Measurements from ENCODE around the gene PFKFB3. TPM values are rescaled to one million over a fixed set of nuclear protein-coding genes. Genes with fewer than 3 reads are reported as not detected.

Gene PFKFB3
- total RNA-seq, 2 donors from 2014 or later, result 157 to 310 TPM

DNA sequence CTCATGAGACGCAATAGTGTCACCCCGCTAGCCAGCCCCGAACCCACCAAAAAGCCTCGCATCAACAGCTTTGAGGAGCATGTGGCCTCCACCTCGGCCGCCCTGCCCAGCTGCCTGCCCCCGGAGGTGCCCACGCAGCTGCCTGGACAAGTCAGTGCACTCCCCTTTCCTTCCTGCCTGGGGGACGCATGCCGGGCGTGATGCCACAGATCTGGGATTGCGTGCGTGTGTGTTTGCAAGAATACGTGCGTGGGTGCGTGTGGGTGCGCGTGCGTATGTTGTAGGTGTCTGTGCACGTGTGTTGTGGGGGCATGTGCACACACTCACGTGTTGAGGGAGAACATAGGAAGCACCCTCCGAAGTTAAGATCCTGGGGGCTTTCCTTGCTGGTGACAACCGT is 23.5 kb downstream of the PFKFB3 start:
- Mint-ChIP-seq H3K27ac (peak overlapping the region; percentile 74), H3K9me3 (no peaks in the 10 kb centered on the region), H3K27me3 (no peaks in the 10 kb centered on the region), H3K36me3 (ENCODE audit: low read depth) (peaks cover 100% of the 10 kb centered on the region), H3K4me1 (peaks cover 7% of the 10 kb centered on the region), H3K4me3 (no peak overlapping the region)
- no peak for ATAC-seq (replicated peaks)

DNA sequence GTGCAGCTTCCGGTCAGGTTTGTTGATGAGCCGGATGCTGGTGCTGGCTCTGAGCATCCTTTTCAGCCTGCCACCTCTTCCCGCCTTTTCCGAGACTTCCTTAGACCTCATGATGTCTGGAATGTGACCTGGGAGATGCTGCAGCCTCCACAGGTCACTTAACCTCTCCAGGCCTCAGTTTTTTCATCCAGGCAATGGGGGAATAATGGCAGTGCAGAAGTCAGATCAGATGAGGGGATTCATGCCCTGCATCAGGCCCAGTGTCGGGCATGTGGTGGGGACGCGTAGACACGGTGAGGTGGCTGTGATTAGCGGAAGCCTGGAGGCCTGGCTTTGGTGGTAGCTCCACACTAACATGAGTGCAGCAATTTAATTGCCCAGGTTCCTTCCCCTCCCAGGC is 24.6 kb downstream of the PFKFB3 start:
- H3K27ac Mint-ChIP-seq, result no peak overlapping the region
- no peaks in the 10 kb centered on the region for H3K27me3 Mint-ChIP-seq
- no peaks in the 10 kb centered on the region for H3K9me3 Mint-ChIP-seq
- peaks cover 9% of the 10 kb centered on the region for H3K4me1 Mint-ChIP-seq
- no peak overlapping the region for H3K4me3 Mint-ChIP-seq
- H3K36me3 Mint-ChIP-seq (ENCODE audit: low read depth), result peaks cover 100% of the 10 kb centered on the region
- no peak for ATAC-seq (replicated peaks)

DNA sequence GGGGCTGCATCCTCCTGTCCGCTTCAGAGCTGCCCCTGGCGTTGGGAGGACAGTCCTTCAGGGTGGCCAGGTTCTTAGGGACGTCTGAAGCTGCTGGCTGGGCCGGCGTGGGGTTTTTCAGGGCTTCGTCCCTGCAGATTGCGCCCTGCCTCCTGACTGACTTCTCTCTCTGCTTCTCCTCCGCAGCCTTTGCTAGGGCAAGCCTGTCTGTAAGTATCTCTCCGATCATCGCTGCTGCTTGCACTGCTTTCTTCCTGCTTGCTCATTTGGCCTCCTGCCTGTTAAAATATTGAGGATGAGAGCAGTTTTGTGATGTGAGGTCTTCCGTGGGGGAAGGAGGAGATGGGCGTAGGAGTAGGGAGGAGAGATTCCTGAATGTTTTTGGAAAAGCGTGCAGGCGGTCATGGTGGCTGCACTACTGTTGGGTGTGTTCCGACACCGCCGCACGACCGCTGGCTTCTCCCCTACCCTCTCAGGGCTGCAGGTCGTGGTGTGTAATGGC is 25.3 kb downstream of the PFKFB3 start:
- Mint-ChIP-seq H3K9me3 (no peaks in the 10 kb centered on the region), H3K36me3 (ENCODE audit: low read depth) (peaks cover 100% of the 10 kb centered on the region), H3K4me3 (no peak overlapping the region), H3K4me1 (peaks cover 9% of the 10 kb centered on the region), H3K27me3 (no peaks in the 10 kb centered on the region), H3K27ac (peak overlapping the region; percentile 83)
- no peak for ATAC-seq (replicated peaks)

DNA sequence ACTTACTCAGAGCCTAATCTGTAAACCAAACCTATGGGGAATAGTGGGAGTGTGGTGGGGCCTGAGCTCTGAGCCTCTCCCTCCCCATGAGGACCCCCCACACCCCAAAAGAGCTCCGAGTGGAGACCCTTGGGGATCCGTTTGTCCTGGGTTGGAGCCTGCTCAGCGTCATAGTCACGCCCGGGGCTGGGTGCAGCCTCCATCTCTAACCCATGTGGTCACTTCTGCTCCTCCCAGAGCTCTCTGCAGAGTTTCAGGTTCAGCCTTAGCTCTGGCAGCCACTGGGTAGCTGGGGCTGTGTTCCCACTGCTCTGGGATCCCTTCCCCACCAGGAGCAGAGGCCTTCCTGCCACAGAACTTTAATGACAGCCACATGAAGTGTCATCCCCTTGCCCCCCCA is 25.9 kb downstream of the PFKFB3 start:
- H3K4me3 Mint-ChIP-seq, result no peak overlapping the region
- H3K4me1 Mint-ChIP-seq, result peaks cover 9% of the 10 kb centered on the region
- H3K36me3 Mint-ChIP-seq (ENCODE audit: low read depth), result peaks cover 100% of the 10 kb centered on the region
- peak; percentile 15 for ATAC-seq (replicated peaks)
- H3K9me3 Mint-ChIP-seq, result no peaks in the 10 kb centered on the region
- no peaks in the 10 kb centered on the region for H3K27me3 Mint-ChIP-seq
- peak overlapping the region; percentile 83 for H3K27ac Mint-ChIP-seq

DNA sequence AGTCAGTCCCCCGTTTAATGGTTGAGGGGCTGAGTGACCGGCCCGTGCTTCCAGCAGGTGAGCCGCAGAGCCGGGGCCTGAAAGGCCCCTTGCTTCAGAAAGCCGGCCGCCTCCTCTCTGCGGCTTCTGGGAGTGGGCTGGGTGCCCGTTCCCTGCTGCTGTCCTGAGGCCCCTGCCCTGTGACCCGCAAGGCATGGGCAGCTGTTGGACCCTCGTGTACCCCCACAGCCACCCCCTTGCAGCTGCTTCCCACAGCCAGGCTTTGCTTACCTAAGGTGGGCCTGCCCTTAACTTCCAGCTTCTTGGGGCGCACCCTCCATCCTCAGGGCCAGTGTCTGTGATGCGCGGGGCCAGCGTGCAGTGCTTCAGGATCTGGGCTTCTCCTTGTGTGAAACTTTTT is 26.6 kb downstream of the PFKFB3 start:
- H3K4me1 Mint-ChIP-seq, result peaks cover 9% of the 10 kb centered on the region
- no peaks in the 10 kb centered on the region for H3K9me3 Mint-ChIP-seq
- peaks cover 100% of the 10 kb centered on the region for H3K36me3 Mint-ChIP-seq (ENCODE audit: low read depth)
- H3K4me3 Mint-ChIP-seq, result no peak overlapping the region
- no peak overlapping the region for H3K27ac Mint-ChIP-seq
- ATAC-seq (replicated peaks), result no peak
- no peaks in the 10 kb centered on the region for H3K27me3 Mint-ChIP-seq

DNA sequence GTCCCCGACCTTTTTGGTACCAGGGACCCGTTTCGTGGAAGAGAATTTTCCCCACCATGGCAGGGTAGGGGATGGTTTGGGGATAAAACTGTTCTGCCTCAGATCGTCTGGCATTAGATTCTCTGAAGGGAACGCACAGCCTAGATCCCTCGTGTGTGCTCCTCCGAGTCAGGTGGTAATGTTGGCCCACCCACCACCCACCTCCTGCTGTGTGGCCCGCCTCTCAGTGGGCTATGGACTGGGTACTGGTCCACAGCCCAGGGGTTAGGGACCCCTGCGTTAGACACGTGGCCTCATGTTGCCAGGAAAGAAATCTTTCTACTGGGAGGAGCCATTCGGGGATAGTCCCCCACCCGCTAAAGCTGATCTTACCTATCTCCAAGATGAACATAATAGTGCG is 27.0 kb downstream of the PFKFB3 start:
- Mint-ChIP-seq H3K36me3 (ENCODE audit: low read depth) (peaks cover 100% of the 10 kb centered on the region), H3K27me3 (no peaks in the 10 kb centered on the region), H3K4me1 (peaks cover 9% of the 10 kb centered on the region), H3K27ac (peak overlapping the region; percentile 24), H3K4me3 (no peak overlapping the region), H3K9me3 (no peaks in the 10 kb centered on the region)
- no peak for ATAC-seq (replicated peaks)

DNA sequence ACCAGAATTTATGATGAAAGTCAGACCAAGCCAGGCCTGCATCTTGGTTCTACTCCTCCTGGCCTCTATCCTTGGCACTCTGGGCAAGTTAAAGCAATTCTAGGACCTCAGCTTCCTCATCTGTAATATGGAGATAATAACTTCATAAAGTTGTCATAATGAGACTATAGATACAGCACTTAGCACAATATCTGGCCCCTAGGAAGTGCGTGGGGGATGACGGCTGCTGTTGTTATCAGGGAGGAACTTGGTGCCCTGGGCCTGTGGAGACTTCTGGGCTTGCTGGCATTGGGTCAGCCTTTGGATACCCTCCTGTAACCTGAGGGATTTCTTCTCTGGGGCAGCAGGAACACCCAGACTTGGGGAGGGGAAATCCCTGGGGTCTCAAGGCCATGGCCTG is 27.6 kb downstream of the PFKFB3 start:
- Mint-ChIP-seq H3K27ac (peak overlapping the region; percentile 24), H3K27me3 (no peaks in the 10 kb centered on the region)

DNA sequence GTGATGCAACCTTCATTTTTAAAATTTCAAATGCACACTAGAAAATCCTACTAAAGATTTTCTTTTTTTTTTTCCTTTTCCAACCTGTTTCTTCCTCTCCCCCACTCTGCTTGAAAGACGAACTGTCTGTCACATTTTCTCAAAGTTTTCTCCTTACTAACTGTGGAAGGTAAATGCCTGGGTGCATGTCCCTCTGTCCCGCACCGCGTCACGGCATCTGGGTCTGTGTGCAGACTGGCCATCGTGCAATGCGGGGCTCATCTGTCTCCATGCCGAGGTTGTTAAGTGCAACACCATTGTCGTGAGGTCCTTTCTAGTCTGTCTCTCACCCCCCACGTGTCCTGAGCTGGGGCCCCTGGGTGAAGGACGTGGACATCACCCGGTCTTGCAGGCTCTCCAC is 28.4 kb downstream of the PFKFB3 start:
- no peak for ATAC-seq (replicated peaks)
- no peak overlapping the region for H3K4me3 Mint-ChIP-seq
- H3K36me3 Mint-ChIP-seq (ENCODE audit: low read depth), result peaks cover 100% of the 10 kb centered on the region
- H3K9me3 Mint-ChIP-seq, result no peaks in the 10 kb centered on the region
- H3K27me3 Mint-ChIP-seq, result no peaks in the 10 kb centered on the region
- H3K4me1 Mint-ChIP-seq, result peaks cover 8% of the 10 kb centered on the region
- H3K27ac Mint-ChIP-seq, result peak overlapping the region; percentile 69

More for the DNA sequence above, 27.6 kb downstream of the PFKFB3 start:
- Mint-ChIP-seq H3K4me3 (no peak overlapping the region), H3K9me3 (no peaks in the 10 kb centered on the region), H3K4me1 (peaks cover 10% of the 10 kb centered on the region), H3K36me3 (ENCODE audit: low read depth) (peaks cover 100% of the 10 kb centered on the region)
- ATAC-seq (replicated peaks), result no peak

DNA sequence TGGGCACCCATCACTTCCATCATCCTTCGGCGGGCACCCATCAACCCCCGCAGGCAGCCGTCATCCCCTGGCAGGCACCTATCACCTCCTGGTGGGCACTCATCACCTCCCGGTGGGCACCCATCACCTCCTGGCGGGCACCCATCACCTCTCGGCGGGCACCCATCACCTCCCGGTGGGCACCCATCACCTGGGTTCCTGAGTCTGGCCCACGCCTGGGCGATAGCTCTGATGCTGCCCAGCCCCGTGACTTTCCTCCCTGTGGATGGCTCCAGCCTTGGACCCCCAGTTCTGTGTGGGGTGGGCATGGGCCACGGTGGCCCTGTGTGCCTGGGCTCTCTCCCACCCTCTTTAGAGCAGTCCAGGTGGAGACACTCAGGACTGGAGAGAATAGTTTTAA is 29.0 kb downstream of the PFKFB3 start:
- no peak overlapping the region for H3K4me3 Mint-ChIP-seq
- H3K27ac Mint-ChIP-seq, result peak overlapping the region; percentile 69
- no peak for ATAC-seq (replicated peaks)
- H3K27me3 Mint-ChIP-seq, result no peaks in the 10 kb centered on the region
- peaks cover 100% of the 10 kb centered on the region for H3K36me3 Mint-ChIP-seq (ENCODE audit: low read depth)
- H3K9me3 Mint-ChIP-seq, result no peaks in the 10 kb centered on the region
- peaks cover 11% of the 10 kb centered on the region for H3K4me1 Mint-ChIP-seq

DNA sequence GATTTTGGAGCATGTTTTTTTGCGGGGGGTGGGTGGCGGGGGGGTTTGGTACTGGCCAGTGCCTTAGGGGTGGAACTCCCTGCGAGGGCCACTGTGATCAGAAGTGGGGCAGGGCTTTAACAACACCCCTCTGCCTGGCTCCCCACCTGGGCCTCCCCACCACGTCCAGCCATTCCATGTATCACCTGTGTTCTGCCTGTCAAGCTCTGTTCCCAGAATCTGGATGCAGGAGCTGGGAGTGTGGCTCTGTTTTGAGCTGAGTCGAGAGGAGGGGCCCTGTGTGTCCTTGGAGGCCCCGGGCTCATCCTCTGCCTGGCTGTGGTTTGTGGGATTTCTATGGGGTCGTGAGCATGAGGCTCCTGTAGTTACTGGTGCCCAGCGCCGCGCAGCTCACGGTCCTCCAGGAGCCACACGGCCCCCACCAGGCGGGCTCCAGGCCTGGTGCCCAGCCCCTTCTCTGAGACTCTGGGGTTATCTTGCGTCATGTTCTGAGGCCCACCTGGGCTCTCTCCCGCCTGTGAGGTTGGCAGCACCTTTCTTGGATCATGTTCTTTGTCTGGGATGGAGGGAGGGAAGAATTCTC is 29.6 kb downstream of the PFKFB3 start:
- no peaks in the 10 kb centered on the region for H3K27me3 Mint-ChIP-seq
- ATAC-seq (replicated peaks), result no peak
- H3K4me1 Mint-ChIP-seq, result peaks cover 17% of the 10 kb centered on the region
- H3K27ac Mint-ChIP-seq, result peak overlapping the region; percentile 69
- no peaks in the 10 kb centered on the region for H3K9me3 Mint-ChIP-seq
- peaks cover 100% of the 10 kb centered on the region for H3K36me3 Mint-ChIP-seq (ENCODE audit: low read depth)
- H3K4me3 Mint-ChIP-seq, result no peak overlapping the region

DNA sequence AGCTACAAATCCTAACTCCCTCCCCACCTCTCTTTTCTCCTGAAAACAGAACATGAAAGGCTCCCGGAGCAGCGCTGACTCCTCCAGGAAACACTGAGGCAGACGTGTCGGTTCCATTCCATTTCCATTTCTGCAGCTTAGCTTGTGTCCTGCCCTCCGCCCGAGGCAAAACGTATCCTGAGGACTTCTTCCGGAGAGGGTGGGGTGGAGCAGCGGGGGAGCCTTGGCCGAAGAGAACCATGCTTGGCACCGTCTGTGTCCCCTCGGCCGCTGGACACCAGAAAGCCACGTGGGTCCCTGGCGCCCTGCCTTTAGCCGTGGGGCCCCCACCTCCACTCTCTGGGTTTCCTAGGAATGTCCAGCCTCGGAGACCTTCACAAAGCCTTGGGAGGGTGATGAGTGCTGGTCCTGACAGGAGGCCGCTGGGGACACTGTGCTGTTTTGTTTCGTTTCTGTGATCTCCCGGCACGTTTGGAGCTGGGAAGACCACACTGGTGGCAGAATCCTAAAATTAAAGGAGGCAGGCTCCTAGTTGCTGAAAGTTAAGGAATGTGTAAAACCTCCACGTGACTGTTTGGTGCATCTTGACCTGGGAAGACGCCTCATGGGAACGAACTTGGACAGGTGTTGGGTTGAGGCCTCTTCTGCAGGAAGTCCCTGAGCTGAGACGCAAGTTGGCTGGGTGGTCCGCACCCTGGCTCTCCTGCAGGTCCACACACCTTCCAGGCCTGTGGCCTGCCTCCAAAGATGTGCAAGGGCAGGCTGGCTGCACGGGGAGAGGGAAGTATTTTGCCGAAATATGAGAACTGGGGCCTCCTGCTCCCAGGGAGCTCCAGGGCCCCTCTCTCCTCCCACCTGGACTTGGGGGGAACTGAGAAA is 30.4 kb downstream of the PFKFB3 start:
- ATAC-seq (replicated peaks), result no peak
- H3K9me3 Mint-ChIP-seq, result no peaks in the 10 kb centered on the region
- H3K27me3 Mint-ChIP-seq, result no peaks in the 10 kb centered on the region
- peaks cover 18% of the 10 kb centered on the region for H3K4me1 Mint-ChIP-seq
- peaks cover 93% of the 10 kb centered on the region for H3K36me3 Mint-ChIP-seq (ENCODE audit: low read depth)
- peak overlapping the region; percentile 52 for H3K27ac Mint-ChIP-seq
- no peak overlapping the region for H3K4me3 Mint-ChIP-seq

DNA sequence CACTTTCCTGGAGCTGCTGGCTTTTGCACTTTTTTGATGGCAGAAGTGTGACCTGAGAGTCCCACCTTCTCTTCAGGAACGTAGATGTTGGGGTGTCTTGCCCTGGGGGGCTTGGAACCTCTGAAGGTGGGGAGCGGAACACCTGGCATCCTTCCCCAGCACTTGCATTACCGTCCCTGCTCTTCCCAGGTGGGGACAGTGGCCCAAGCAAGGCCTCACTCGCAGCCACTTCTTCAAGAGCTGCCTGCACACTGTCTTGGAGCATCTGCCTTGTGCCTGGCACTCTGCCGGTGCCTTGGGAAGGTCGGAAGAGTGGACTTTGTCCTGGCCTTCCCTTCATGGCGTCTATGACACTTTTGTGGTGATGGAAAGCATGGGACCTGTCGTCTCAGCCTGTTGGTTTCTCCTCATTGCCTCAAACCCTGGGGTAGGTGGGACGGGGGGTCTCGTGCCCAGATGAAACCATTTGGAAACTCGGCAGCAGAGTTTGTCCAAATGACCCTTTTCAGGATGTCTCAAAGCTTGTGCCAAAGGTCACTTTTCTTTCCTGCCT is 31.1 kb downstream of the PFKFB3 start:
- peaks cover 88% of the 10 kb centered on the region for H3K36me3 Mint-ChIP-seq (ENCODE audit: low read depth)
- no peaks in the 10 kb centered on the region for H3K27me3 Mint-ChIP-seq
- no peaks in the 10 kb centered on the region for H3K9me3 Mint-ChIP-seq
- peaks cover 20% of the 10 kb centered on the region for H3K4me1 Mint-ChIP-seq
- no peak overlapping the region for H3K4me3 Mint-ChIP-seq
- H3K27ac Mint-ChIP-seq, result peak overlapping the region; percentile 7
- ATAC-seq (replicated peaks), result no peak

DNA sequence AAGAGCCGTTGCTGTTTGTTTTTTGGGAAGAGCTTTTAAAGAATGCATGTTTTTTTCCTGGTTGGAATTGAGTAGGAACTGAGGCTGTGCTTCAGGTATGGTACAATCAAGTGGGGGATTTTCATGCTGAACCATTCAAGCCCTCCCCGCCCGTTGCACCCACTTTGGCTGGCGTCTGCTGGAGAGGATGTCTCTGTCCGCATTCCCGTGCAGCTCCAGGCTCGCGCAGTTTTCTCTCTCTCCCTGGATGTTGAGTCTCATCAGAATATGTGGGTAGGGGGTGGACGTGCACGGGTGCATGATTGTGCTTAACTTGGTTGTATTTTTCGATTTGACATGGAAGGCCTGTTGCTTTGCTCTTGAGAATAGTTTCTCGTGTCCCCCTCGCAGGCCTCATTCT is 31.6 kb downstream of the PFKFB3 start:
- Mint-ChIP-seq H3K36me3 (ENCODE audit: low read depth) (peaks cover 88% of the 10 kb centered on the region), H3K27ac (peak overlapping the region; percentile 7), H3K4me1 (peaks cover 26% of the 10 kb centered on the region), H3K4me3 (no peak overlapping the region), H3K27me3 (no peaks in the 10 kb centered on the region), H3K9me3 (no peaks in the 10 kb centered on the region)
- ATAC-seq (replicated peaks), result no peak

DNA sequence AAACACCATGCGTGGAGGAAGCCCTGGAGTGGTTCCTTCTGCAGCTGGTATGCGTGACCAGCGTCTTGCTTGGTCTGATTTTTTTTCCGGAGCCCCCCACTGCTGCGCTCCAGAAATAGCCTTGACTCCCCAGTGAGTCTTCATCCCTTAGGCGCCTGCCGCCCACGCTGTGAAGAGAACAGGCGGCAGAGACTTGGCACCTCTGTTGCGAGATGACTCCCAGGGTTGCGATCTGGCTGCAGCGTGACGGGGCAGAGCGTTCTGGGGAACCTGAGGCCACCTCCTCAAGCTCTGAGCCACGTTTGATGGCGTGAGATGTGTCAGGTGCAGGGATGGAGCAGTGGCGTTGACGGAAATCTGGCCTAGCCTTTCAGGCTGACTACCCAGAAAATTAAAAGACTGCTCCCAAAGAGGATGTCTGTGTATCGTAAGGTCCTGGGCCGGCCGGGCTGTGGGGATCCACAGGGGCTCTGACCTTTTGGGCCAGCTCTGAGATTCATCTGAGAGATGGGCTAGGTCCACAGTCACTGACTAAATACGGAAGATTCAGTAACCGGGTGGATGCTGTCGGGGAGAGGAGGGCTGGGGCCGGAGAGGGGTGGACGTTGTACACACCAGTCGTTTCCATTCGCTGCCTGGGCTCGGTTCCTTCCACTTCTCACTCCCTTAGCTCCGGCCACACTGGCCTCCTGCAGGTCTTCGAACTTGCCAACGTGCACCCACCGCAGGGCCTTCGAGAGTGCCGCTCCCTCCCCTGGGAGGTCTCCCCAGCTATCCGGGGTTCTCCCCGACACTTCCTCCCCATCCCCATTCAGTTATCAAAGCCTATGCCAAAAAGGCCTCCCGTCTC is 33.8 kb downstream of the PFKFB3 start:
- no peaks in the 10 kb centered on the region for H3K9me3 Mint-ChIP-seq

More for the DNA sequence above, 33.8 kb downstream of the PFKFB3 start:
- no peak for ATAC-seq (replicated peaks)
- peaks cover 88% of the 10 kb centered on the region for H3K36me3 Mint-ChIP-seq (ENCODE audit: low read depth)
- H3K4me3 Mint-ChIP-seq, result peak overlapping the region; percentile 17
- peak overlapping the region; percentile 93 for H3K27ac Mint-ChIP-seq
- peaks cover 22% of the 10 kb centered on the region for H3K4me1 Mint-ChIP-seq
- no peaks in the 10 kb centered on the region for H3K27me3 Mint-ChIP-seq
